ENCODE data around the gene ZNF710. TPM values are rescaled to one million over a fixed set of nuclear protein-coding genes. Genes with fewer than 3 reads are reported as not detected.

Gene ZNF710
- total RNA-seq, 2 donors from 2014 or later = 18.1 to 34.5 TPM

- 87 to 90% methylated on average over 7 to 11 of the region's 11 CpGs for WGBS, 2 donors
- intact Hi-C loops (cut with DNase I) = no loop called here
- DNase-seq = peak in 1 of 4 donors; percentile 57
- TF ChIP-seq CTCF (IDR thresholded peaks at IDR 0.05) (no peak), POLR2A (IDR thresholded peaks at IDR 0.05) (no peak)
- Histone ChIP-seq H3K36me3 (replicated peaks in 1 of 2; ENCODE audit: insufficient read depth in 1 of 2, low read depth in 2 of 2) (no peaks in the 10 kb centered on the region), H3K27me3 (no peaks in the 10 kb centered on the region), H3K9me3 (no peaks in the 10 kb centered on the region), H3K4me1 (peaks cover 26% of the 10 kb centered on the region), H3K27ac (peak overlapping the region in 2 of 4 donors; percentile 42 to 48), H3K4me3 (no peak overlapping the region)
- ATAC-seq = no peak
These were observed 37.6 kb upstream of the ZNF710 start for GRCh38 chr15:89963301-89964231.

- peak; percentile 52 to 70 (median 68) for DNase-seq
- Histone ChIP-seq H3K36me3 (replicated peaks in 1 of 2; ENCODE audit: insufficient read depth in 1 of 2, low read depth in 2 of 2) (no peaks in the 10 kb centered on the region), H3K4me3 (no peak overlapping the region), H3K27ac (peak overlapping the region in 3 of 4 donors; percentile 42 to 63 (median 48)), H3K9me3 (no peaks in the 10 kb centered on the region), H3K4me1 (peaks cover 18% of the 10 kb centered on the region), H3K27me3 (no peaks in the 10 kb centered on the region)
- 7 to 13% methylated on average over 3 of the region's 3 CpGs for WGBS, 2 donors
- intact Hi-C loops (cut with DNase I) = no loop called here
- no peak for TF ChIP-seq CTCF (IDR thresholded peaks at IDR 0.05)
- TF ChIP-seq POLR2A (IDR thresholded peaks at IDR 0.05) = no peak
- ATAC-seq = peak; percentile 84
These were observed 36.7 kb upstream of the ZNF710 start for GRCh38 chr15:89964232-89964954.

GRCh38 chr15:89967881-89968280 lies 33.2 kb upstream of the ZNF710 start:
- no peak for ATAC-seq
- no peak overlapping the region for H3K4me3 ChIP-seq
- H3K9me3 ChIP-seq = no peaks in the 10 kb centered on the region
- peaks cover 20% of the 10 kb centered on the region for H3K4me1 ChIP-seq
- no peaks in the 10 kb centered on the region for H3K27me3 ChIP-seq
- no peak overlapping the region for H3K27ac ChIP-seq
- DNase-seq = no peak
- H3K36me3 ChIP-seq (replicated peaks in 1 of 2; ENCODE audit: insufficient read depth in 1 of 2, low read depth in 2 of 2) = no peaks in the 10 kb centered on the region
- no peak for TF ChIP-seq POLR2A (IDR thresholded peaks at IDR 0.05)
- no peak for TF ChIP-seq CTCF (IDR thresholded peaks at IDR 0.05)
- WGBS, 2 donors = 79 to 93% methylated on average over 4 of the region's 4 CpGs
- intact Hi-C loops (cut with DNase I) = no loop called here

- Histone ChIP-seq H3K27me3 (no peaks in the 10 kb centered on the region), H3K36me3 (replicated peaks in 1 of 2; ENCODE audit: insufficient read depth in 1 of 2, low read depth in 2 of 2) (no peaks in the 10 kb centered on the region), H3K4me1 (peaks cover 7% of the 10 kb centered on the region), H3K27ac (no peak overlapping the region), H3K4me3 (no peak overlapping the region), H3K9me3 (no peaks in the 10 kb centered on the region)
- intact Hi-C loops (cut with DNase I) = loop anchor here (10.0 kb wide), 1 partner anchor 67 kb away; no protein-coding TSS in a partner anchor
- DNase-seq (peak; percentile 72 to 83 (median 76)), ATAC-seq (peak; percentile 95)
- no peak for TF ChIP-seq POLR2A (IDR thresholded peaks at IDR 0.05)
- TF ChIP-seq CTCF (IDR thresholded peaks at IDR 0.05) = peak; percentile 42 to 82 (median 68)
- WGBS, 2 donors = 6 to 20% methylated on average over 3 to 4 of the region's 4 CpGs
These were observed 29.5 kb upstream of the ZNF710 start for GRCh38 chr15:89971592-89971997.
